Activated CD8-positive, alpha-beta memory T cell treated with anti-CD3 and anti-CD28 coated beads, Interleukin-2, amount 10 ng/mL, durations not matched to agents 7 days and 5 days (primary cell): ENCODE data around the gene RMDN2. TPM values are rescaled to one million over a fixed set of nuclear protein-coding genes. Genes with fewer than 3 reads are reported as not detected.

ENCODE experiments used
- ATAC-seq: fragments of 150-1000 bp; cut with Tn5 transposase; one replicate; pipeline ENCODE4 v1.10.0; 2021; ENCODE audit warnings: moderate library complexity
- CTCF ChIA-PET: fragments of 350-600 bp; sonication (Branson Sonifier 250); formaldehyde crosslinking; loops from one replicate; lab custom pipeline; 2021; ENCODE audit warnings: antibody characterized with exemption; lab: Charles Lee
- DNase-seq: peaks from one replicate; pipeline ENCODE4 v3.0.0-alpha.2; 2020
- H3K27ac Mint-ChIP-seq: one replicate; pipeline ENCODE4 v1.8.0; 2021; ENCODE audit warnings: mild to moderate bottlenecking, mixed read lengths
- H3K27me3 Mint-ChIP-seq: one replicate; pipeline ENCODE4 v1.8.0; 2021; ENCODE audit warnings: mixed read lengths
- H3K36me3 Mint-ChIP-seq: one replicate; pipeline ENCODE4 v1.8.0; 2021; ENCODE audit warnings: mild to moderate bottlenecking, mixed read lengths
- H3K4me1 Mint-ChIP-seq: one replicate; pipeline ENCODE4 v1.8.0; 2021; ENCODE audit warnings: mixed read lengths
- H3K4me3 Mint-ChIP-seq: one replicate; pipeline ENCODE4 v1.8.0; 2021; ENCODE audit warnings: mild to moderate bottlenecking, moderate library complexity, mixed read lengths
- H3K9me3 Mint-ChIP-seq: one replicate; pipeline ENCODE4 v1.8.0; 2022; ENCODE audit warnings: low read depth, mixed read lengths
- total RNA-seq, 2 experiments: library from RNA; stranded (reverse); gene quantifications; one replicate each; pipeline ENCODE4 v1.2.3, GENCODE V29; 2021

Gene RMDN2
- total RNA-seq, 2 experiments from 2014 or later = 1.5 to 1.6 TPM

- Mint-ChIP-seq H3K27me3 (peaks cover 15% of the 10 kb centered on the region), H3K27ac (no peak overlapping the region), H3K36me3 (peaks cover 3% of the 10 kb centered on the region), H3K4me1 (no peaks in the 10 kb centered on the region), H3K9me3 (no peaks in the 10 kb centered on the region), H3K4me3 (no peak overlapping the region)
- DNase-seq (no peak), ATAC-seq (no peak)
- CTCF ChIA-PET = no interaction called here
These were observed 20.1 kb upstream of the RMDN2 start for GRCh38 chr2:37904993-37905392.

- Mint-ChIP-seq H3K27ac (no peak overlapping the region), H3K36me3 (peaks cover 2% of the 10 kb centered on the region), H3K9me3 (no peaks in the 10 kb centered on the region), H3K4me1 (no peaks in the 10 kb centered on the region), H3K27me3 (peaks cover 15% of the 10 kb centered on the region), H3K4me3 (no peak overlapping the region)
- DNase-seq (no peak), ATAC-seq (no peak)
- CTCF ChIA-PET = no interaction called here
These were observed 19.0 kb upstream of the RMDN2 start for GRCh38 chr2:37906131-37906530.

- CTCF ChIA-PET = no interaction called here
- DNase-seq (no peak), ATAC-seq (no peak)
- H3K36me3 Mint-ChIP-seq = no peaks in the 10 kb centered on the region
- peaks cover 14% of the 10 kb centered on the region for H3K27me3 Mint-ChIP-seq
- H3K27ac Mint-ChIP-seq = no peak overlapping the region
- no peaks in the 10 kb centered on the region for H3K9me3 Mint-ChIP-seq
- H3K4me1 Mint-ChIP-seq = no peaks in the 10 kb centered on the region
- no peak overlapping the region for H3K4me3 Mint-ChIP-seq
These were observed 17.4 kb upstream of the RMDN2 start for GRCh38 chr2:37907501-37908225.

GRCh38 chr2:37911296-37911873 lies 13.7 kb upstream of the RMDN2 start:
- CTCF ChIA-PET = no interaction called here

GRCh38 chr2:37912056-37912455 lies 13.0 kb upstream of the RMDN2 start:
- no peaks in the 10 kb centered on the region for H3K9me3 Mint-ChIP-seq
- no peaks in the 10 kb centered on the region for H3K36me3 Mint-ChIP-seq
- H3K27me3 Mint-ChIP-seq = peaks cover 17% of the 10 kb centered on the region
- CTCF ChIA-PET = no interaction called here
- no peaks in the 10 kb centered on the region for H3K4me1 Mint-ChIP-seq
- no peak overlapping the region for H3K27ac Mint-ChIP-seq
- DNase-seq = no peak
- no peak overlapping the region for H3K4me3 Mint-ChIP-seq
- ATAC-seq = no peak

More at GRCh38 chr2:37911296-37911873, 13.7 kb upstream of the RMDN2 start:
- ATAC-seq = no peak
- peaks cover 14% of the 10 kb centered on the region for H3K27me3 Mint-ChIP-seq
- no peaks in the 10 kb centered on the region for H3K36me3 Mint-ChIP-seq
- no peak overlapping the region for H3K4me3 Mint-ChIP-seq
- H3K27ac Mint-ChIP-seq = no peak overlapping the region
- DNase-seq = no peak
- H3K9me3 Mint-ChIP-seq = no peaks in the 10 kb centered on the region
- no peaks in the 10 kb centered on the region for H3K4me1 Mint-ChIP-seq

GRCh38 chr2:37912616-37913015 lies 12.5 kb upstream of the RMDN2 start:
- Mint-ChIP-seq H3K4me3 (no peak overlapping the region), H3K27ac (no peak overlapping the region), H3K4me1 (no peaks in the 10 kb centered on the region), H3K36me3 (no peaks in the 10 kb centered on the region), H3K27me3 (peaks cover 20% of the 10 kb centered on the region), H3K9me3 (no peaks in the 10 kb centered on the region)
- CTCF ChIA-PET = no interaction called here
- no peak for ATAC-seq
- no peak for DNase-seq

- Mint-ChIP-seq H3K27me3 (peaks cover 22% of the 10 kb centered on the region), H3K9me3 (no peaks in the 10 kb centered on the region), H3K4me1 (no peaks in the 10 kb centered on the region), H3K4me3 (no peak overlapping the region), H3K36me3 (no peaks in the 10 kb centered on the region), H3K27ac (no peak overlapping the region)
- ATAC-seq (no peak), DNase-seq (no peak)
- CTCF ChIA-PET = no interaction called here
These were observed 10.7 kb upstream of the RMDN2 start for GRCh38 chr2:37914340-37914739.

GRCh38 chr2:37915773-37916172 lies 9.3 kb upstream of the RMDN2 start:
- Mint-ChIP-seq H3K36me3 (no peaks in the 10 kb centered on the region), H3K27me3 (peaks cover 28% of the 10 kb centered on the region), H3K4me1 (no peaks in the 10 kb centered on the region), H3K4me3 (no peak overlapping the region), H3K9me3 (no peaks in the 10 kb centered on the region), H3K27ac (no peak overlapping the region)
- CTCF ChIA-PET = interaction anchor here (0.6 kb wide), 1 partner anchor 1293 kb away, joined by 3 read pairs; no protein-coding TSS in a partner anchor
- ATAC-seq = no peak
- DNase-seq = no peak

GRCh38 chr2:37916512-37917082 lies 8.5 kb upstream of the RMDN2 start:
- H3K9me3 Mint-ChIP-seq = no peaks in the 10 kb centered on the region
- H3K27ac Mint-ChIP-seq = no peak overlapping the region
- DNase-seq (no peak), ATAC-seq (no peak)
- CTCF ChIA-PET = no interaction called here
- H3K36me3 Mint-ChIP-seq = no peaks in the 10 kb centered on the region
- H3K4me1 Mint-ChIP-seq = no peaks in the 10 kb centered on the region
- peaks cover 32% of the 10 kb centered on the region for H3K27me3 Mint-ChIP-seq
- no peak overlapping the region for H3K4me3 Mint-ChIP-seq

- H3K9me3 Mint-ChIP-seq = no peaks in the 10 kb centered on the region
- H3K4me3 Mint-ChIP-seq = no peak overlapping the region
- no peaks in the 10 kb centered on the region for H3K36me3 Mint-ChIP-seq
- CTCF ChIA-PET = no interaction called here
- ATAC-seq (no peak), DNase-seq (no peak)
- H3K27ac Mint-ChIP-seq = no peak overlapping the region
- H3K27me3 Mint-ChIP-seq = peaks cover 40% of the 10 kb centered on the region
- H3K4me1 Mint-ChIP-seq = no peaks in the 10 kb centered on the region
These were observed 7.5 kb upstream of the RMDN2 start for GRCh38 chr2:37917281-37918228.

GRCh38 chr2:37918742-37919186 lies 6.3 kb upstream of the RMDN2 start:
- DNase-seq (no peak), ATAC-seq (no peak)
- CTCF ChIA-PET = no interaction called here
- H3K9me3 Mint-ChIP-seq = no peaks in the 10 kb centered on the region
- H3K36me3 Mint-ChIP-seq = no peaks in the 10 kb centered on the region
- H3K27me3 Mint-ChIP-seq = peaks cover 47% of the 10 kb centered on the region
- no peak overlapping the region for H3K27ac Mint-ChIP-seq
- no peaks in the 10 kb centered on the region for H3K4me1 Mint-ChIP-seq
- no peak overlapping the region for H3K4me3 Mint-ChIP-seq

GRCh38 chr2:37919631-37920032 lies 5.5 kb upstream of the RMDN2 start:
- ATAC-seq = no peak
- no peak for DNase-seq
- peaks cover 2% of the 10 kb centered on the region for H3K4me1 Mint-ChIP-seq
- no peaks in the 10 kb centered on the region for H3K36me3 Mint-ChIP-seq
- no peaks in the 10 kb centered on the region for H3K9me3 Mint-ChIP-seq
- H3K27ac Mint-ChIP-seq = no peak overlapping the region
- peaks cover 48% of the 10 kb centered on the region for H3K27me3 Mint-ChIP-seq
- CTCF ChIA-PET = no interaction called here
- no peak overlapping the region for H3K4me3 Mint-ChIP-seq

- H3K27me3 Mint-ChIP-seq = peaks cover 48% of the 10 kb centered on the region
- no peak overlapping the region for H3K27ac Mint-ChIP-seq
- no peak for DNase-seq
- no peak for ATAC-seq
- peaks cover 4% of the 10 kb centered on the region for H3K4me1 Mint-ChIP-seq
- H3K4me3 Mint-ChIP-seq = no peak overlapping the region
- CTCF ChIA-PET = no interaction called here
- H3K9me3 Mint-ChIP-seq = no peaks in the 10 kb centered on the region
- no peaks in the 10 kb centered on the region for H3K36me3 Mint-ChIP-seq
These were observed 4.5 kb upstream of the RMDN2 start for GRCh38 chr2:37920570-37920969.
